Fibroblast of lung (primary cell): ENCODE measurements around the gene ZNF823. TPM values are rescaled to one million over a fixed set of nuclear protein-coding genes. Genes with fewer than 3 reads are reported as not detected.
A peak's percentile ranks its signal among the peaks of the same experiment; 100 is the strongest.

ENCODE experiments used
- DNase-seq, 2 donors: peaks; one replicate each; pipeline versions ENCODE4 v3.0.0 to v3.0.0-alpha.2; 2010; ENCODE audit warnings: low read depth in 2 of 2
- H2AFZ ChIP-seq: 2 replicates; pipeline ENCODE4 v1.5.1; 2012; ENCODE audit warnings: low read length, control low read depth, inconsistent platforms
- H3K27ac ChIP-seq: 2 replicates; pipeline ENCODE4 v1.5.1; 2011; ENCODE audit warnings: low read length, control low read depth; ENCODE audit not compliant: insufficient read depth
- H3K27me3 ChIP-seq: 2 replicates; pipeline ENCODE4 v1.5.1; 2011; ENCODE audit warnings: mild to moderate bottlenecking, low read length; ENCODE audit not compliant: control insufficient read depth, insufficient read depth
- H3K36me3 ChIP-seq: 2 replicates; pipeline ENCODE4 v1.5.1; 2011; ENCODE audit warnings: low read length; ENCODE audit not compliant: control insufficient read depth, insufficient read depth
- H3K4me1 ChIP-seq: 2 replicates; pipeline ENCODE4 v1.5.1; 2011; ENCODE audit warnings: low read length; ENCODE audit not compliant: control insufficient read depth, insufficient read depth; ENCODE audit errors: extremely low read depth
- H3K4me2 ChIP-seq: 2 replicates; pipeline ENCODE4 v1.5.1; 2011; ENCODE audit warnings: low read length, control low read depth; ENCODE audit not compliant: insufficient read depth; ENCODE audit errors: extremely low read depth
- H3K4me3 ChIP-seq, 4 experiments: fragments of 200-600 bp in 1 of 4; sonication (generic) in 1 of 4; replicated peaks in 1 of 4; 2 replicates each; pipeline ENCODE4 v1.5.1; 2011 to 2016; ENCODE audit warnings: low read length in 4 of 4, low read depth in 3 of 4, mild to moderate bottlenecking in 3 of 4, control low read depth in 2 of 4, inconsistent platforms in 1 of 4, mixed read lengths in 1 of 4; ENCODE audit not compliant: insufficient read depth in 1 of 4; ENCODE audit errors: control extremely low read depth in 1 of 4
- H3K79me2 ChIP-seq: 2 replicates; pipeline ENCODE4 v1.5.1; 2012; ENCODE audit warnings: mild to moderate bottlenecking, low read length, inconsistent platforms; ENCODE audit not compliant: control insufficient read depth, insufficient read depth
- H3K9ac ChIP-seq: 2 replicates; pipeline ENCODE4 v1.5.1; 2011; ENCODE audit warnings: mild to moderate bottlenecking, low read length, control low read depth; ENCODE audit not compliant: insufficient read depth
- H3K9me3 ChIP-seq: 2 replicates; pipeline ENCODE4 v1.5.1; 2012; ENCODE audit warnings: low read depth, low read length; ENCODE audit not compliant: control insufficient read depth, insufficient read depth
- H4K20me1 ChIP-seq: 2 replicates; pipeline ENCODE4 v1.5.1; 2011; ENCODE audit warnings: low read length; ENCODE audit not compliant: control insufficient read depth, insufficient read depth; ENCODE audit errors: extremely low read depth
- EZH2 ChIP-seq: IDR thresholded peaks from 2 replicates; pipeline ENCODE4 v1.5.1; 2012; ENCODE audit warnings: low read length, control low read depth, mild to moderate bottlenecking; ENCODE audit errors: missing control alignments
- polyA minus RNA-seq: library from RNA; depleted of rRNA, polyadenylated mRNA; stranded (reverse); fragments of >200 nt; gene quantifications from 2 replicates; pipeline ENCODE4 v1.2.3, GENCODE V29; 2011; ENCODE audit warnings: low replicate concordance
- polyA plus RNA-seq, 2 donors: library from polyadenylated mRNA; depleted of rRNA in 1 of 2; stranded (reverse) in 1 of 2; unstranded in 1 of 2; fragments of >200 nt; gene quantifications; 2 replicates each; pipeline ENCODE4 v1.2.1, GENCODE V29; 2011 to 2012; ENCODE audit warnings: missing spikeins in 1 of 2
- total RNA-seq: library from RNA; depleted of rRNA; stranded (reverse); fragments of >200 nt; gene quantifications from 2 replicates; pipeline ENCODE4 v1.2.1, GENCODE V29; 2014
- TF ChIP-seq, protein P1 (sequence below), 2 donors: IDR thresholded peaks in 1 of 2; conservative IDR thresholded peaks in 1 of 2; 1 replicate in 1 of 2; 2 replicates in 1 of 2; pipeline ENCODE4 v1.5.1; 2011 to 2012; ENCODE audit warnings: low read length in 2 of 2, control low read depth in 1 of 2, inconsistent platforms in 1 of 2, low read depth in 1 of 2, mild to moderate bottlenecking in 1 of 2

ZNF823 gene
- total RNA-seq = 4.9 and 5.3 TPM in 2 replicates
- polyA plus RNA-seq = 3.3 and 3.4 TPM in 2 replicates
- polyA plus RNA-seq (2012) = 1.9 and 2.0 TPM in 2 replicates
- polyA minus RNA-seq = 2.2 and 2.3 TPM in 2 replicates

- Histone ChIP-seq H3K9ac (peak within 1 kb of the TSS; percentile 75), H2AFZ (peak within 1 kb of the TSS; percentile 97), H3K9me3 (no peaks in the 10 kb centered on the region), H3K4me2 (peak within 1 kb of the TSS; percentile 93), H3K27me3 (no peaks in the 10 kb centered on the region), H3K4me3 (peak within 1 kb of the TSS; percentile 82 to 95 (median 94)), H3K36me3 (no peaks in the 10 kb centered on the region), H3K4me1 (no peaks in the 10 kb centered on the region), H3K27ac (peak within 1 kb of the TSS; percentile 78), H3K79me2 (peaks cover 9% of the 10 kb centered on the region), H4K20me1 (no peaks in the 10 kb centered on the region)
- DNase-seq = peak; percentile 97
- TF ChIP-seq, protein P1, sequence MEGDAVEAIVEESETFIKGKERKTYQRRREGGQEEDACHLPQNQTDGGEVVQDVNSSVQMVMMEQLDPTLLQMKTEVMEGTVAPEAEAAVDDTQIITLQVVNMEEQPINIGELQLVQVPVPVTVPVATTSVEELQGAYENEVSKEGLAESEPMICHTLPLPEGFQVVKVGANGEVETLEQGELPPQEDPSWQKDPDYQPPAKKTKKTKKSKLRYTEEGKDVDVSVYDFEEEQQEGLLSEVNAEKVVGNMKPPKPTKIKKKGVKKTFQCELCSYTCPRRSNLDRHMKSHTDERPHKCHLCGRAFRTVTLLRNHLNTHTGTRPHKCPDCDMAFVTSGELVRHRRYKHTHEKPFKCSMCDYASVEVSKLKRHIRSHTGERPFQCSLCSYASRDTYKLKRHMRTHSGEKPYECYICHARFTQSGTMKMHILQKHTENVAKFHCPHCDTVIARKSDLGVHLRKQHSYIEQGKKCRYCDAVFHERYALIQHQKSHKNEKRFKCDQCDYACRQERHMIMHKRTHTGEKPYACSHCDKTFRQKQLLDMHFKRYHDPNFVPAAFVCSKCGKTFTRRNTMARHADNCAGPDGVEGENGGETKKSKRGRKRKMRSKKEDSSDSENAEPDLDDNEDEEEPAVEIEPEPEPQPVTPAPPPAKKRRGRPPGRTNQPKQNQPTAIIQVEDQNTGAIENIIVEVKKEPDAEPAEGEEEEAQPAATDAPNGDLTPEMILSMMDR (conservative IDR thresholded peaks at IDR 0.05 in 1 of 2, IDR thresholded peaks at IDR 0.05 in 1 of 2; ENCODE audit: low read depth in 1 of 2, low read length in 2 of 2) = no peak
- no peak for TF ChIP-seq EZH2
These were observed at the start of gene ZNF823 for GRCh38 chr19:11738746-11739620. ZNF823 (minus strand) TSS chr19:11738946; CDS start chr19:11738819, 127 bp downstream.

GRCh38 chr19:11787536-11787935, 48.8 kb upstream of the ZNF823 start:
- Histone ChIP-seq H3K4me3 (no peak overlapping the region), H3K79me2 (no peaks in the 10 kb centered on the region), H3K36me3 (no peaks in the 10 kb centered on the region), H4K20me1 (no peaks in the 10 kb centered on the region), H3K27ac (no peak overlapping the region), H3K9ac (no peak overlapping the region), H2AFZ (no peak overlapping the region), H3K4me1 (no peaks in the 10 kb centered on the region), H3K9me3 (peaks cover under 1% of the 10 kb centered on the region), H3K4me2 (no peak overlapping the region), H3K27me3 (no peaks in the 10 kb centered on the region)
- DNase-seq = no peak
- TF ChIP-seq EZH2 = no peak
- TF ChIP-seq, protein P1 (conservative IDR thresholded peaks at IDR 0.05 in 1 of 2, IDR thresholded peaks at IDR 0.05 in 1 of 2; ENCODE audit: low read depth in 1 of 2, low read length in 2 of 2) = no peak

GRCh38 chr19:11784356-11784755, 45.6 kb upstream of the ZNF823 start:
- no peaks in the 10 kb centered on the region for H3K79me2 ChIP-seq

More at GRCh38 chr19:11784356-11784755, 45.6 kb upstream of the ZNF823 start:
- Histone ChIP-seq H2AFZ (no peak overlapping the region), H3K4me3 (no peak overlapping the region), H3K27ac (no peak overlapping the region), H4K20me1 (no peaks in the 10 kb centered on the region), H3K4me2 (no peak overlapping the region), H3K9ac (no peak overlapping the region), H3K36me3 (peaks cover 8% of the 10 kb centered on the region), H3K4me1 (no peaks in the 10 kb centered on the region), H3K9me3 (peaks cover 18% of the 10 kb centered on the region), H3K27me3 (no peaks in the 10 kb centered on the region)
- no peak for TF ChIP-seq EZH2
- TF ChIP-seq, protein P1 (conservative IDR thresholded peaks at IDR 0.05 in 1 of 2, IDR thresholded peaks at IDR 0.05 in 1 of 2; ENCODE audit: low read depth in 1 of 2, low read length in 2 of 2) = no peak
- DNase-seq = no peak
